Right lobe of liver (tissue), 4 donors: ENCODE data around the gene ADGRL2.

Source experiments
- CTCF ChIP-seq, 4 donors: fragments of 200-600 bp in 3 of 4; fragments of 450-650 bp in 1 of 4; IDR thresholded peaks; one replicate each; pipeline versions ENCODE4 v1.5.1 to v1.8.0; 2016 to 2022; ENCODE audit warnings: antibody characterized with exemption in 4 of 4, mild to moderate bottlenecking in 2 of 4
- POLR2A ChIP-seq: fragments of 450-650 bp; IDR thresholded peaks from one replicate; pipeline ENCODE4 v1.6.1; 2017; ENCODE audit warnings: antibody characterized with exemption, mild to moderate bottlenecking
- donor health status: DM: no; HTN: no; CAD: no.
- donor health status: DM: no; HTN: no; CAD: no.
- donor health status: DM: no; HTN: yes; CAD: no.

GRCh38 chr1:81912383-81912782 is 111.6 kb downstream of the ADGRL2 start:
- no peak for TF ChIP-seq CTCF (IDR thresholded peaks at IDR 0.05)
- no peak for TF ChIP-seq POLR2A
